Aorta (tissue), 5 donors: ENCODE data around the gene AP2A2. TPM values are rescaled to one million over a fixed set of nuclear protein-coding genes. Genes with fewer than 3 reads are reported as not detected.
"Not testable (repeated sequence)": the region's sequence is repeated elsewhere in the genome, so short reads cannot be mapped to it uniquely, and the experiment has no call there.

Experiments used
- ATAC-seq: fragments of 200-7000 bp; cut with Tn5 transposase; one replicate; pipeline ENCODE4 v1.9.1; 2022; ENCODE audit warnings: moderate library complexity; ENCODE audit not compliant: low FRiP score
- DNase-seq, 2 donors: peaks; one replicate each; pipeline ENCODE4 v3.0.0-alpha.2; 2020
- H3K27ac ChIP-seq, 2 donors: one replicate each; pipeline ENCODE4 v1.5.1; 2013; ENCODE audit warnings: low read length in 2 of 2, mild to moderate bottlenecking in 2 of 2, moderate library complexity in 2 of 2, control low read depth in 1 of 2, inconsistent platforms in 1 of 2, low read depth in 1 of 2
- H3K27me3 ChIP-seq, 2 donors: one replicate each; pipeline ENCODE4 v1.6.1; 2013; ENCODE audit warnings: control low read depth in 1 of 2, low read length in 1 of 2, mild to moderate bottlenecking in 1 of 2, moderate library complexity in 1 of 2; ENCODE audit not compliant: insufficient read depth in 2 of 2, control insufficient read depth in 1 of 2
- H3K36me3 ChIP-seq, 2 donors: one replicate each; pipeline ENCODE4 v1.6.1; 2013; ENCODE audit warnings: control low read depth in 1 of 2, low read length in 1 of 2, mild to moderate bottlenecking in 1 of 2; ENCODE audit not compliant: insufficient read depth in 2 of 2, control insufficient read depth in 1 of 2
- H3K4me1 ChIP-seq, 2 donors: one replicate each; pipeline ENCODE4 v1.6.1; 2013; ENCODE audit warnings: low read length in 2 of 2, control low read depth in 1 of 2, mild to moderate bottlenecking in 1 of 2, moderate library complexity in 1 of 2; ENCODE audit not compliant: insufficient read depth in 2 of 2, control insufficient read depth in 1 of 2
- H3K4me3 ChIP-seq, 2 donors: one replicate each; pipeline ENCODE4 v1.5.1; 2013; ENCODE audit warnings: low read length in 2 of 2, control low read depth in 1 of 2, mild to moderate bottlenecking in 1 of 2
- H3K9me3 ChIP-seq: one replicate; pipeline ENCODE4 v1.6.1; 2013; ENCODE audit warnings: mild to moderate bottlenecking, low read length; ENCODE audit not compliant: control insufficient read depth
- WGBS, 2 donors: extraction: QIAGEN DNeasy Blood & Tissue Kit; methylation state at CpG; one replicate each; pipeline ENCODE4 v1.1.7; 2013; 5-methylcytosine and 5-hydroxymethylcytosine counted together
- intact Hi-C, 2 donors: fragments of 100-400 bp; cut with DNase I; formaldehyde crosslinking; loops; one replicate each; pipeline versions ENCODE4 v1.14.2 to v1.15.0; 2022
- polyA plus RNA-seq, 2 donors: library from polyadenylated mRNA; stranded (reverse); fragments of 200-250 nt; gene quantifications; one replicate each; pipeline ENCODE4 v1.2.3, GENCODE V29; 2013
- total RNA-seq, 2 donors: library from RNA; stranded (reverse); fragmentation: NEBNext Ultra II Directional; extraction: Animal tissue kit (Norgen Biotek cat#: 25700); gene quantifications; one replicate each; pipeline ENCODE4 v1.2.1, GENCODE V29; 2021
- donor health status: healthy with polysubstance abuse.
- donor health status: Bipolar disorder and iron deficiency.
- donor health status: DM: no; HTN: no; CAD: no.
- donor health status: DM: no; HTN: no; CAD: no.
- donor health status: DM: yes; HTN: yes; CAD: no.

Gene AP2A2
- total and polyA plus RNA-seq, 4 donors = 14.0 to 147 (median 70.3) TPM

- H3K27me3 ChIP-seq = no peaks in the 10 kb centered on the region
- WGBS, 2 donors = 84 to 88% methylated on average over 9 of the region's 9 CpGs
- no peaks in the 10 kb centered on the region for H3K4me1 ChIP-seq
- H3K9me3 ChIP-seq = no peaks in the 10 kb centered on the region
- no peak for DNase-seq
- no peak for ATAC-seq
- H3K4me3 ChIP-seq = no peak overlapping the region
- H3K36me3 ChIP-seq = peaks cover 0 to 2% of the 10 kb centered on the region in 2 donors
- intact Hi-C loops = no loop called here
- no peak overlapping the region for H3K27ac ChIP-seq
Observed at GRCh38 chr11:969651-970205, 44.1 kb downstream of the AP2A2 start.

- no peak for DNase-seq
- Histone ChIP-seq H3K9me3 (no peaks in the 10 kb centered on the region), H3K4me3 (no peak overlapping the region), H3K27me3 (no peaks in the 10 kb centered on the region), H3K27ac (no peak overlapping the region), H3K36me3 (peaks cover 0 to 2% of the 10 kb centered on the region in 2 donors), H3K4me1 (no peaks in the 10 kb centered on the region)
- no peak for ATAC-seq
- 84 to 90% methylated on average over 24 to 26 of the region's 26 CpGs for WGBS, 2 donors
- intact Hi-C loops = no loop called here
Observed at GRCh38 chr11:970319-970871, 44.7 kb downstream of the AP2A2 start.

- no peak overlapping the region for H3K27ac ChIP-seq
- WGBS, 2 donors = 75 to 86% methylated on average over 12 of the region's 12 CpGs
- ATAC-seq = no peak
- no peak for DNase-seq
- no peaks in the 10 kb centered on the region for H3K9me3 ChIP-seq
- no peaks in the 10 kb centered on the region for H3K4me1 ChIP-seq
- no peaks in the 10 kb centered on the region for H3K27me3 ChIP-seq
- H3K36me3 ChIP-seq = peaks cover 0 to 2% of the 10 kb centered on the region in 2 donors
- intact Hi-C loops = no loop called here
- H3K4me3 ChIP-seq = no peak overlapping the region
Observed at GRCh38 chr11:971092-971690, 45.5 kb downstream of the AP2A2 start.

GRCh38 chr11:971731-972365, 46.2 kb downstream of the AP2A2 start:
- H3K4me3 ChIP-seq = no peak overlapping the region
- H3K27me3 ChIP-seq = no peaks in the 10 kb centered on the region
- H3K9me3 ChIP-seq = no peaks in the 10 kb centered on the region
- intact Hi-C loops = no loop called here
- no peaks in the 10 kb centered on the region for H3K4me1 ChIP-seq
- H3K36me3 ChIP-seq = peaks cover 0 to 2% of the 10 kb centered on the region in 2 donors
- WGBS, 2 donors = 91 to 93% methylated on average over 31 of the region's 31 CpGs
- ATAC-seq (no peak), DNase-seq (no peak)
- H3K27ac ChIP-seq = no peak overlapping the region

GRCh38 chr11:972523-973211, 47.0 kb downstream of the AP2A2 start:
- intact Hi-C loops = no loop called here
- WGBS, 2 donors = 94 to 95% methylated on average over 26 of the region's 26 CpGs

GRCh38 chr11:973237-973636, 47.6 kb downstream of the AP2A2 start:
- Histone ChIP-seq H3K4me3 (no peak overlapping the region), H3K9me3 (no peaks in the 10 kb centered on the region), H3K4me1 (no peaks in the 10 kb centered on the region), H3K36me3 (peaks cover 0 to 4% of the 10 kb centered on the region in 2 donors), H3K27me3 (no peaks in the 10 kb centered on the region), H3K27ac (no peak overlapping the region)
- DNase-seq (no peak), ATAC-seq (no peak)
- intact Hi-C loops = no loop called here
- 85 to 95% methylated on average over 11 of the region's 11 CpGs for WGBS, 2 donors

More at GRCh38 chr11:972523-973211, 47.0 kb downstream of the AP2A2 start:
- Histone ChIP-seq H3K27ac (no peak overlapping the region), H3K9me3 (no peaks in the 10 kb centered on the region), H3K27me3 (no peaks in the 10 kb centered on the region), H3K4me1 (no peaks in the 10 kb centered on the region), H3K4me3 (no peak overlapping the region), H3K36me3 (peaks cover 0 to 4% of the 10 kb centered on the region in 2 donors)
- DNase-seq = no peak
- no peak for ATAC-seq

- 85 to 94% methylated on average over 41 of the region's 41 CpGs for WGBS, 2 donors
- DNase-seq, H3K4me3 ChIP-seq, H3K4me1 ChIP-seq, H3K9me3 ChIP-seq, ATAC-seq, intact Hi-C loops, H3K36me3 ChIP-seq, H3K27ac ChIP-seq, H3K27me3 ChIP-seq: not testable (repeated sequence)
Observed at GRCh38 chr11:975376-975775, 49.7 kb downstream of the AP2A2 start.

- 54 to 73% methylated on average over 15 of the region's 15 CpGs for WGBS, 2 donors
- intact Hi-C loops = no loop called here
- DNase-seq (no peak), ATAC-seq (no peak)
- H3K27ac ChIP-seq = no peak overlapping the region
- H3K36me3 ChIP-seq = peaks cover 0 to 4% of the 10 kb centered on the region in 2 donors
- no peaks in the 10 kb centered on the region for H3K27me3 ChIP-seq
- no peaks in the 10 kb centered on the region for H3K9me3 ChIP-seq
- no peaks in the 10 kb centered on the region for H3K4me1 ChIP-seq
- no peak overlapping the region for H3K4me3 ChIP-seq
Observed at GRCh38 chr11:975827-976226, 50.2 kb downstream of the AP2A2 start.
